Activated CD8-positive, alpha-beta T cell treated with anti-CD3 and anti-CD28 coated beads for 36 hours (primary cell): ENCODE results near the gene MCAM. TPM values are rescaled to one million over a fixed set of nuclear protein-coding genes. Genes with fewer than 3 reads are reported as not detected.

ENCODE experiments used
- ATAC-seq: fragments of 200-7000 bp; cut with Tn5 transposase; one replicate; pipeline ENCODE4 v1.10.0; 2021; ENCODE audit warnings: mild to moderate bottlenecking, moderate library complexity
- CTCF ChIA-PET: fragments of 350-600 bp; sonication (Branson Sonifier 250); formaldehyde crosslinking; loops from one replicate; lab custom pipeline; 2021; ENCODE audit warnings: antibody characterized with exemption; lab: Charles Lee
- POLR2A ChIA-PET: fragments of 350-600 bp; sonication (Branson Sonifier 250); formaldehyde crosslinking; loops from one replicate; lab custom pipeline; 2021; ENCODE audit warnings: antibody characterized with exemption; lab: Charles Lee
- DNase-seq: peaks from one replicate; pipeline ENCODE4 v3.0.0-alpha.2; 2020
- H3K27ac Mint-ChIP-seq: one replicate; pipeline ENCODE4 v1.8.0; 2021; ENCODE audit warnings: mild to moderate bottlenecking, mixed read lengths
- H3K27me3 Mint-ChIP-seq: one replicate; pipeline ENCODE4 v1.8.0; 2021; ENCODE audit warnings: mixed read lengths
- H3K36me3 Mint-ChIP-seq: one replicate; pipeline ENCODE4 v1.8.0; 2021; ENCODE audit warnings: low read depth, mixed read lengths
- H3K4me1 Mint-ChIP-seq: one replicate; pipeline ENCODE4 v1.8.0; 2021; ENCODE audit warnings: low read depth, mixed read lengths
- H3K4me3 Mint-ChIP-seq: one replicate; pipeline ENCODE4 v1.8.0; 2021; ENCODE audit warnings: mild to moderate bottlenecking, moderate library complexity, mixed read lengths
- H3K9me3 Mint-ChIP-seq: one replicate; pipeline ENCODE4 v1.8.0; 2021; ENCODE audit warnings: mixed read lengths
- intact Hi-C: fragments of 100-400 bp; cut with micrococcal nuclease; formaldehyde crosslinking; loops from one replicate; pipeline ENCODE4 v1.10.0; 2022
- total RNA-seq, 2 experiments: library from RNA; stranded (reverse); gene quantifications; one replicate each; pipeline ENCODE4 v1.2.3, GENCODE V29; 2021
- TF ChIP-seq, protein P1 (sequence below): fragments of 200-600 bp; IDR thresholded peaks from one replicate; pipeline ENCODE4 v1.8.0; 2022; ENCODE audit warnings: antibody characterized with exemption, mild to moderate bottlenecking

Gene MCAM
- total RNA-seq, 2 experiments from 2014 or later: 8.0 to 8.3 TPM

GRCh38 chr11:119316016-119316728, 758 bp downstream of the MCAM start:
- Mint-ChIP-seq H3K27me3 (peaks cover 15% of the 10 kb centered on the region), H3K4me3 (peak overlapping the region; percentile 74), H3K4me1 (peaks cover 18% of the 10 kb centered on the region), H3K27ac (no peak overlapping the region), H3K36me3 (no peaks in the 10 kb centered on the region), H3K9me3 (no peaks in the 10 kb centered on the region)
- TF ChIP-seq, protein P1, sequence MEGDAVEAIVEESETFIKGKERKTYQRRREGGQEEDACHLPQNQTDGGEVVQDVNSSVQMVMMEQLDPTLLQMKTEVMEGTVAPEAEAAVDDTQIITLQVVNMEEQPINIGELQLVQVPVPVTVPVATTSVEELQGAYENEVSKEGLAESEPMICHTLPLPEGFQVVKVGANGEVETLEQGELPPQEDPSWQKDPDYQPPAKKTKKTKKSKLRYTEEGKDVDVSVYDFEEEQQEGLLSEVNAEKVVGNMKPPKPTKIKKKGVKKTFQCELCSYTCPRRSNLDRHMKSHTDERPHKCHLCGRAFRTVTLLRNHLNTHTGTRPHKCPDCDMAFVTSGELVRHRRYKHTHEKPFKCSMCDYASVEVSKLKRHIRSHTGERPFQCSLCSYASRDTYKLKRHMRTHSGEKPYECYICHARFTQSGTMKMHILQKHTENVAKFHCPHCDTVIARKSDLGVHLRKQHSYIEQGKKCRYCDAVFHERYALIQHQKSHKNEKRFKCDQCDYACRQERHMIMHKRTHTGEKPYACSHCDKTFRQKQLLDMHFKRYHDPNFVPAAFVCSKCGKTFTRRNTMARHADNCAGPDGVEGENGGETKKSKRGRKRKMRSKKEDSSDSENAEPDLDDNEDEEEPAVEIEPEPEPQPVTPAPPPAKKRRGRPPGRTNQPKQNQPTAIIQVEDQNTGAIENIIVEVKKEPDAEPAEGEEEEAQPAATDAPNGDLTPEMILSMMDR: no peak
- ChIA-PET POLR2A (interaction anchor here (0.9 to 2.0 kb wide), 4 partner anchors 10 to 111 kb away, joined by 3 to 11 read pairs (median 5); no protein-coding TSS in a partner anchor), CTCF (interaction anchor here (0.9 to 3.0 kb wide), 9 partner anchors 8 to 55 kb away, joined by 3 to 20 read pairs (median 3); no protein-coding TSS in a partner anchor)
- ATAC-seq (no peak), DNase-seq (no peak)
- intact Hi-C loops: no loop called here

DNA sequence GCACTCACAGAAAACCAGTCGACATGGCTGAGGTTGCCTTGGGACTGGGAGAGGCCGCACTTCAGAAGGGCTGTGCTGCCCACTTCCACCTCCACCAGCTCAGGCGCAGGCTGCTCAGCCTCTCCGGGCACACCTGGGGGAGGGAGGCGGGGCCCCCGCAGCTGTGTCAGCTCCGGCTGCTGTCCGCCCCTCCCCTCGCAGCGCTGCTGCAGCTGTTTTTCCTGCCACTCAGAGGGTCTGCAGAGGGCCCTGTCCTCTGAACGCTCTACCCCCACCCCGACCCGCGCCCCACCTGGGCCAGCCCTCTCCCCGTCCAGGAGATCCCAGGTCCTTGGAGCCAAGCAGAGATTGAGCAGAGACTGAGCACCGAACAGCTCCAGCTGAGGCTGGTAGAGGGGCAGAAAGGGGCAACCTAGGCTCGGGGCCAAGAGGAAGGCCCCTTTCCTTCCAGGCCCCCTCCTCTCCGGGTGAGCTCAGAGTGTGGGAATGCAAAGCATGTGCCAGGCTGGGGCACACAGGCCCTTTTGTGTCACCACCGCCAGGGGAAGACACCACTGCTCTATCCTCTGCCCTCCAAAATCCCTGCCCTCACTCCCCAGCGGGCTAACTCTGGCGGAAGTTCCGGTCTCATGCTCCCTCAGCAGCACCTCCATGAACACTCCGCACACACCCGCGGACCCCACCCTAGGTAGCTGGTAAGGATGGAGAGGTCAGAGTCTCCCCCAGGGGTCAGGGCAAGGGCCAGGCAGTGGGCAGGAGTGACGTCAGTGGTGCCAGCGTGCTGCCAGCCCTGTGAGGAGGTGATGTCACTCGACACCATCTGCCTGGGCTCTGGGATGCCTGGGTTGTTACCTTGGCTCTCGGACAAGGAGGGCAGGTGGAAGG, 1.6 kb downstream of the MCAM start:
- Mint-ChIP-seq H3K27ac (peak overlapping the region; percentile 30), H3K4me3 (peak overlapping the region; percentile 74), H3K4me1 (peaks cover 18% of the 10 kb centered on the region), H3K9me3 (no peaks in the 10 kb centered on the region), H3K27me3 (peaks cover 15% of the 10 kb centered on the region), H3K36me3 (no peaks in the 10 kb centered on the region)
- TF ChIP-seq, protein P1: no peak
- ChIA-PET POLR2A (interaction anchor here (1.5 to 2.0 kb wide), 2 partner anchors 9 to 11 kb away, joined by 4 to 11 read pairs; no protein-coding TSS in a partner anchor), CTCF (interaction anchor here (0.9 to 3.0 kb wide), 12 partner anchors 8 to 123 kb away, joined by 3 to 20 read pairs (median 4); no protein-coding TSS in a partner anchor)
- ATAC-seq: peak; percentile 65
- intact Hi-C loops: no loop called here
- DNase-seq: peak; percentile 70

DNA sequence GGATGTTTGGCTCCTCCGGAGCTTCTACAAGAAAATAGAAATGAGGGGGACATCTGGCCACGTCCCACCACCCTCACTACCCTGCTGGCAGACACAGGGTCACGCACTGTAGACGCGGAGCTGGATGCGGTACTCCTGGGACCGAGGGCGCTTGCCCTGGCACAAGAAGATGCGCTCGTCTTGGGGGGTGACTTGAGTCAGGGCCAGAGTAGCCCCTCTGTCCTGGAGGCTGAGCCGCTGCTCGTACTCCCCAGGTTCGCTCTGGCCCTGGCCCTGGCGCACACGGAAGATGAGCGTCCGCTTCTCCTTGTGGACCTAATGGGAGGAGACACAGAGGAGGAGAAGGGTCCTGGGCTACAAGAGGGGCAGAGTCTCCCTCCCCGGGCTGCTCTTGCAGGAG, 2.2 kb downstream of the MCAM start:
- H3K4me3 Mint-ChIP-seq: peak overlapping the region; percentile 74
- no peak for ATAC-seq
- no peaks in the 10 kb centered on the region for H3K36me3 Mint-ChIP-seq
- no peaks in the 10 kb centered on the region for H3K9me3 Mint-ChIP-seq
- intact Hi-C loops: no loop called here
- peaks cover 15% of the 10 kb centered on the region for H3K27me3 Mint-ChIP-seq
- H3K27ac Mint-ChIP-seq: no peak overlapping the region
- DNase-seq: no peak
- ChIA-PET CTCF (interaction anchor here (0.9 to 3.0 kb wide), 9 partner anchors 8 to 122 kb away, joined by 3 to 20 read pairs (median 4); no protein-coding TSS in a partner anchor), POLR2A (interaction anchor here (1.5 to 2.0 kb wide), 2 partner anchors 9 to 11 kb away, joined by 4 to 11 read pairs; no protein-coding TSS in a partner anchor)
- peaks cover 14% of the 10 kb centered on the region for H3K4me1 Mint-ChIP-seq
- TF ChIP-seq, protein P1: no peak

- ChIA-PET CTCF (interaction anchor here (1.4 to 7.2 kb wide), 2 partner anchors 8 to 12 kb away, joined by 3 to 77 read pairs; no protein-coding TSS in a partner anchor), POLR2A (interaction anchor here (2.0 kb wide), 1 partner anchor 10 kb away, joined by 9 read pairs; no protein-coding TSS in a partner anchor)
- Mint-ChIP-seq H3K36me3 (peaks cover 2% of the 10 kb centered on the region), H3K9me3 (no peaks in the 10 kb centered on the region), H3K4me1 (peaks cover 24% of the 10 kb centered on the region), H3K27ac (no peak overlapping the region), H3K27me3 (peaks cover 3% of the 10 kb centered on the region), H3K4me3 (no peak overlapping the region)
- TF ChIP-seq, protein P1: no peak
- intact Hi-C loops: no loop called here
- ATAC-seq: no peak
- no peak for DNase-seq
Observed at GRCh38 chr11:119310682-119311052, 6.3 kb downstream of the MCAM start.
